K562 (cell line): ENCODE results near the gene BRF1. TPM values are rescaled to one million over a fixed set of nuclear protein-coding genes. Genes with fewer than 3 reads are reported as not detected.

Experiments used
- ATAC-seq: fragments of 200-7000 bp; cut with Tn5 transposase; 3 replicates; pipeline ENCODE4 v1.9.1; 2020; ENCODE audit warnings: moderate library complexity
- Bru-seq: library from RNA; stranded (reverse); fragments of 400-500 nt; gene quantifications from one replicate; lab custom pipeline; 2021; lab: Mats Ljungman, UMichigan
- BruChase-seq, 2 experiments: library from RNA; stranded (reverse); fragments of 400-500 nt; gene quantifications; one replicate each; lab custom pipeline; 2021; lab: Mats Ljungman, UMichigan
- BruUV-seq: library from RNA; stranded (reverse); fragments of 400-500 nt; replicated peaks from 2 replicates; lab custom pipeline; 2021; lab: Mats Ljungman, UMichigan
- CTCF ChIA-PET: fragments of 300-600 bp; formaldehyde crosslinking; extraction: SDS; loops from one replicate; lab custom pipeline; 2021; ENCODE audit warnings: low intra/inter-chr PET ratio; lab: Yijun Ruan, JAX
- POLR2A ChIA-PET: fragments of 300-600, 350-650 bp; sonication (Branson Sonifier 250); formaldehyde crosslinking; extraction: SDS; loops from one replicate; lab custom pipeline; 2021; ENCODE audit warnings: antibody characterized with exemption, inconsistent platforms; lab: Yijun Ruan, JAX
- DNase-seq, 4 experiments: peaks; one replicate each; pipeline versions ENCODE4 v3.0.0 to v3.0.0-alpha.2; 2011 to 2018; ENCODE audit warnings: low spot score in 3 of 4, mixed read lengths in 3 of 4; ENCODE audit errors: extremely low read depth in 1 of 4
- FAIRE-seq: peaks from 2 replicates; lab custom pipeline; 2011; peaks lifted over from hg19 to GRCh38; lab: Jason Lieb, UNC
- H2AFZ ChIP-seq: 2 replicates; pipeline ENCODE4 v1.6.0; 2011; ENCODE audit warnings: low read depth, low read length, control low read depth, inconsistent platforms
- H3K27ac ChIP-seq: fragments of 200-600 bp; 3 replicates; pipeline ENCODE4 v1.8.0; 2011; ENCODE audit warnings: low read depth, mild to moderate bottlenecking, control low read depth, inconsistent platforms, low read length, moderate library complexity, mixed read lengths; ENCODE audit errors: extremely low read depth
- H3K27me3 ChIP-seq, 2 experiments: fragments of 300-600 bp in 1 of 2; 2 replicates in 1 of 2; 3 replicates in 1 of 2; pipeline versions ENCODE4 v1.6.0 to v1.8.0; 2011; ENCODE audit warnings: inconsistent platforms in 2 of 2, low read length in 2 of 2, mild to moderate bottlenecking in 1 of 2, mixed read lengths in 1 of 2, moderate library complexity in 1 of 2; ENCODE audit not compliant: control insufficient read depth in 2 of 2, insufficient read depth in 2 of 2
- H3K36me3 ChIP-seq: fragments of 300-600 bp; 3 replicates; pipeline ENCODE4 v1.8.0; 2011; ENCODE audit warnings: mild to moderate bottlenecking, low read length, inconsistent platforms; ENCODE audit not compliant: control insufficient read depth, insufficient read depth
- H3K4me1 ChIP-seq, 2 experiments: fragments of 200-600 bp in 1 of 2; replicated peaks in 1 of 2; 2 replicates in 1 of 2; 3 replicates in 1 of 2; pipeline versions ENCODE4 v1.5.1 to v1.8.0; 2011; ENCODE audit warnings: inconsistent platforms in 2 of 2, low read length in 2 of 2, mild to moderate bottlenecking in 1 of 2, mixed read lengths in 1 of 2, moderate library complexity in 1 of 2; ENCODE audit not compliant: control insufficient read depth in 2 of 2, insufficient read depth in 2 of 2
- H3K4me2 ChIP-seq: 2 replicates; pipeline ENCODE4 v1.6.1; 2011; ENCODE audit warnings: low read length, control low read depth, inconsistent platforms, mixed read lengths; ENCODE audit not compliant: insufficient read depth
- H3K4me3 ChIP-seq: fragments of 200-600 bp; sonication (generic), shearing (Covaris generic); 2 replicates; pipeline ENCODE4 v1.5.1; 2016; ENCODE audit warnings: control low read depth, inconsistent platforms
- H3K79me2 ChIP-seq: fragments of 200-600 bp; 3 replicates; pipeline ENCODE4 v1.8.0; 2011; ENCODE audit warnings: low read length, inconsistent platforms; ENCODE audit not compliant: control insufficient read depth, insufficient read depth
- H3K9ac ChIP-seq, 2 experiments: 2 replicates each; pipeline versions ENCODE4 v1.6.0 to v1.6.1; 2011; ENCODE audit warnings: low read depth in 2 of 2, low read length in 2 of 2, control low read depth in 1 of 2, inconsistent platforms in 1 of 2, mild to moderate bottlenecking in 1 of 2, mixed read lengths in 1 of 2; ENCODE audit not compliant: insufficient read depth in 1 of 2
- H3K9me1 ChIP-seq: one replicate; pipeline ENCODE4 v1.6.0; 2011; ENCODE audit warnings: inconsistent platforms, mild to moderate bottlenecking, low read length, moderate library complexity; ENCODE audit not compliant: control insufficient read depth, insufficient read depth
- H3K9me3 ChIP-seq: replicated peaks from 2 replicates; pipeline ENCODE4 v1.5.1; 2011; ENCODE audit warnings: low read depth, low read length, inconsistent platforms; ENCODE audit not compliant: control insufficient read depth, insufficient read depth
- H4K20me1 ChIP-seq: replicated peaks from 2 replicates; pipeline ENCODE4 v1.6.1; 2011; ENCODE audit warnings: low read length, inconsistent platforms, mixed read lengths; ENCODE audit not compliant: control insufficient read depth, insufficient read depth
- CBX3 ChIP-seq, 2 experiments: IDR thresholded peaks; 1 replicate in 1 of 2; 2 replicates in 1 of 2; pipeline ENCODE4 v1.6.1; 2012; ENCODE audit warnings: inconsistent platforms in 2 of 2, low read length in 2 of 2, borderline replicate concordance in 1 of 2, control low read depth in 1 of 2
- CREB3L1 ChIP-seq: fragments of 450-650 bp; IDR thresholded peaks from 2 replicates; pipeline ENCODE4 v1.6.1; 2014; ENCODE audit warnings: low read depth, mild to moderate bottlenecking, moderate library complexity, borderline replicate concordance
- L3MBTL2 ChIP-seq: fragments of 450-650 bp; IDR thresholded peaks from 2 replicates; pipeline ENCODE4 v1.6.1; 2016; ENCODE audit warnings: mild to moderate bottlenecking, moderate library complexity
- MCM5 ChIP-seq: fragments of 450-650 bp; IDR thresholded peaks from 2 replicates; pipeline ENCODE4 v1.6.1; 2016; ENCODE audit warnings: low read depth
- POLR2G ChIP-seq: fragments of 200-400 bp; formaldehyde crosslinking; IDR thresholded peaks from 2 replicates; pipeline ENCODE4 v1.6.1; 2017; ENCODE audit warnings: low read depth, mild to moderate bottlenecking, antibody characterized with exemption, low read length, moderate library complexity
- RBM34 ChIP-seq: fragments of 200-400 bp; formaldehyde crosslinking; IDR thresholded peaks from 2 replicates; pipeline ENCODE4 v1.6.1; 2018; ENCODE audit warnings: low read length, borderline replicate concordance; ENCODE audit not compliant: insufficient read depth
- SIN3B ChIP-seq: fragments of 450-650 bp; IDR thresholded peaks from 2 replicates; pipeline ENCODE4 v1.6.1; 2017; ENCODE audit warnings: low read depth, mild to moderate bottlenecking, moderate library complexity
- ZBTB17 ChIP-seq: fragments of 450-650 bp; formaldehyde crosslinking; IDR thresholded peaks from 2 replicates; pipeline ENCODE4 v1.4.0; 2020; ENCODE audit warnings: mild to moderate bottlenecking
- ZC3H11A ChIP-seq: IDR thresholded peaks from 2 replicates; pipeline ENCODE4 v1.6.1; 2012; ENCODE audit warnings: low read depth, low read length, improper control_type of control experiment
- ZNF263 ChIP-seq: sonication (generic); formaldehyde crosslinking; IDR thresholded peaks from 2 replicates; pipeline ENCODE4 v1.8.0; 2022; ENCODE audit warnings: mild to moderate bottlenecking, missing genetic modification reagents, borderline replicate concordance
- ZNF449 ChIP-seq: fragments of 250-450 bp; sonication (Bioruptor Pico); IDR thresholded peaks from 2 replicates; pipeline ENCODE4 v1.8.0; 2022; ENCODE audit warnings: moderate library complexity, mild to moderate bottlenecking, inconsistent platforms
- WGBS: fragments of 100-300 bp; shearing (Covaris generic); methylation state at CpG from one replicate; pipeline ENCODE4 v1.1.6; 2016; ENCODE audit warnings: low coverage, mixed read lengths; ENCODE audit not compliant: insufficient coverage; ENCODE audit errors: missing lambda C conversion rate; 5-methylcytosine and 5-hydroxymethylcytosine counted together
- in situ Hi-C: fragments of 300-500 bp; cut with MboI; formaldehyde crosslinking; loops from 4 replicates; pipeline ENCODE4 v1.15.0; 2018; ENCODE audit warnings: inconsistent platforms, mixed read lengths
- intact Hi-C: fragments of 100-400 bp; cut with micrococcal nuclease; formaldehyde crosslinking; loops from 2 replicates; pipeline ENCODE4 v1.14.2; 2022
- long read RNA-seq, 3 experiments: library from polyadenylated mRNA in 2 of 3; library from RNA in 1 of 3; unstranded in 2 of 3; stranded (forward) in 1 of 3; transcript quantifications; one replicate each; pipeline ENCODE4 v2.0.0, GENCODE V29; 2019 to 2022
- polyA minus RNA-seq, 3 experiments: library from RNA; depleted of rRNA, polyadenylated mRNA; stranded (reverse); fragments of >200 nt; gene quantifications; 2 replicates each; pipeline ENCODE4 v1.2.3, GENCODE V29; 2011
- polyA plus RNA-seq, 8 experiments: library from polyadenylated mRNA; depleted of rRNA in 4 of 8; stranded (reverse) in 5 of 8; unstranded in 3 of 8; fragments of >200 nt; fragmentation: Nextera tagmentation in 2 of 8; fragmentation: Illumina TruSeq in 1 of 8; extraction: Ambion mirVana in 2 of 8; extraction: Trizol in 1 of 8; gene quantifications; 2 replicates each; pipeline versions ENCODE4 v1.2.1 to v1.2.3, GENCODE V29; 2011 to 2014; ENCODE audit warnings: inconsistent platforms in 1 of 8, missing spikeins in 1 of 8
- total RNA-seq, 7 experiments: library from RNA; depleted of rRNA in 6 of 7; stranded (reverse); fragments of >200 nt in 6 of 7; fragmentation: Illumina TruSeq in 2 of 7; extraction: Trizol in 2 of 7; gene quantifications; 2 replicates each; pipeline versions ENCODE4 v1.2.1 to v1.2.3, GENCODE V29; 2011 to 2021; ENCODE audit warnings: low replicate concordance in 1 of 7

The BRF1 gene
- 71.0 and 136 TPM in 2 replicates for total RNA-seq (2011; cell fraction: chromatin; rRNA removed; ENCODE audit: low replicate concordance)
- total RNA-seq (2011; cell fraction: nucleolus; rRNA removed): 63.5 and 70.5 TPM in 2 replicates
- 45.0 and 51.4 TPM in 2 replicates for total RNA-seq (2011; cell fraction: nucleoplasm; rRNA removed)
- total RNA-seq (2014; rRNA removed) (24.6 and 24.9 TPM in 2 replicates), total RNA-seq (2014; rRNA removed; fragmentation: Illumina TruSeq; extraction: Trizol) (6.9 and 9.3 TPM in 2 replicates), total RNA-seq (2015; rRNA removed; fragmentation: Illumina TruSeq; extraction: Trizol) (12.5 and 12.7 TPM in 2 replicates), total RNA-seq (2021) (22.5 and 22.6 TPM in 2 replicates), polyA plus RNA-seq (2011; rRNA removed) (3.6 and 5.6 TPM in 2 replicates), polyA plus RNA-seq (2014; fragmentation: Illumina TruSeq; extraction: Trizol) (8.2 and 10.5 TPM in 2 replicates), polyA plus RNA-seq (2014; fragmentation: Nextera tagmentation; extraction: Ambion mirVana) (under 1 TPM; 0.14 to 0.17 TPM), polyA plus RNA-seq (2014; rRNA removed) (12.8 and 14.6 TPM in 2 replicates), polyA minus RNA-seq (2011; rRNA and poly(A)+ RNA removed) (5.2 and 6.5 TPM in 2 replicates), Bru-seq, nascent RNA (percentile 57 among the genes with signal in this experiment), BruChase-seq, experiment 1, labeled RNA remaining after a 2-hour chase (percentile 59 among the genes with signal in this experiment), BruChase-seq, experiment 2, labeled RNA remaining after a 6-hour chase (percentile 65 among the genes with signal in this experiment)
- 3.3 and 6.4 TPM in 2 replicates for polyA plus RNA-seq (2011; cell fraction: cytosol; rRNA removed)
- polyA plus RNA-seq (2011; cell fraction: nucleus; rRNA removed): 25.8 and 37.9 TPM in 2 replicates
- 14.4 and 14.8 TPM in 2 replicates for polyA plus RNA-seq (2012)
- polyA minus RNA-seq (2011; cell fraction: cytosol; rRNA and poly(A)+ RNA removed): 6.4 and 8.4 TPM in 2 replicates
- 20.3 and 25.3 TPM in 2 replicates for polyA minus RNA-seq (2011; cell fraction: nucleus; rRNA and poly(A)+ RNA removed)
- long read RNA-seq, experiment 1, partial matches to known transcripts: 24 of 39 reads
- long read RNA-seq, experiment 1, other reads (novel, unspliced or antisense): 10 of 39 reads
- long read RNA-seq, experiment 2, partial matches to known transcripts: 23 of 35 reads
- long read RNA-seq, experiment 2, other reads (novel, unspliced or antisense): 8 of 35 reads
- long read RNA-seq, experiment 3, partial matches to known transcripts: 2 of 6 reads
- long read RNA-seq, experiment 3, other reads (novel, unspliced or antisense): 4 of 6 reads

- peak within 1 kb of the TSS; percentile 90 for H3K4me2 ChIP-seq
- peak; percentile 90 for ATAC-seq
- TF ChIP-seq ZNF263 (CRISPR knock-in tag): no peak
- 0 out of 2 replicates have a peak, but pooled peaks have one; percentile 33 for TF ChIP-seq RBM34
- TF ChIP-seq POLR2G: peak; percentile 90
- TF ChIP-seq ZBTB17 (CRISPR knock-in tag): 0 out of 2 replicates have a peak, but pooled peaks have one; percentile 51
- TF ChIP-seq MCM5: no peak
- peak; percentile 68 for TF ChIP-seq SIN3B
- no peak for TF ChIP-seq ZNF449 (CRISPR knock-in tag)
- TF ChIP-seq CBX3 (IDR thresholded peaks at IDR 0.05; ENCODE audit: borderline replicate concordance in 1 of 2, low read length in 2 of 2): 0 out of 3 replicates have a peak, but pooled peaks of 1 of the 2 experiments have one; percentile 9
- TF ChIP-seq CREB3L1: peak; percentile 72; the same call in 1 of the 2 replicates
- no peak for TF ChIP-seq ZC3H11A
- TF ChIP-seq L3MBTL2: peak; percentile 65
Observed at GRCh38 chr14:105300542-105301102, at the start of gene BRF1. TSS of gene BRF1 (minus strand) at chr14:105301001. CDS start at chr14:105300629, 372 bp downstream.

More at GRCh38 chr14:105300542-105301102, at the start of gene BRF1:
- peak within 1 kb of the TSS; percentile 82 to 98 for H3K9ac ChIP-seq
- CTCF ChIA-PET: no interaction called here
- no TSS peak for BruUV-seq
- H3K9me1 ChIP-seq: no peaks in the 10 kb centered on the region
- peak within 1 kb of the TSS; percentile 94 for H2AFZ ChIP-seq
- H3K9me3 ChIP-seq: peaks cover 2% of the 10 kb centered on the region; the same call in 1 of the 2 replicates
- H3K79me2 ChIP-seq: peaks cover 39% of the 10 kb centered on the region
- DNase-seq (peak; percentile 87 to 91 (median 89)), FAIRE-seq (no peak)
- H3K27me3 ChIP-seq: no peaks in the 10 kb centered on the region
- POLR2A ChIA-PET: interaction anchor here (0.6 to 1.6 kb wide), 7 partner anchors 9 to 180 kb away, joined by 3 to 8 read pairs (median 4); partner anchors contain the start of gene JAG2
- peaks cover 4 to 26% of the 10 kb centered on the region in 2 experiments; a peak in 4 of 5 replicates for H3K4me1 ChIP-seq
- H3K36me3 ChIP-seq: no peaks in the 10 kb centered on the region
- WGBS: under 1% methylated on average over 33 of the region's 90 CpGs
- H4K20me1 ChIP-seq: no peaks in the 10 kb centered on the region
- intact Hi-C loops (loop anchor here (2.0 kb wide), 1 partner anchor 190 kb away; the partner anchor contains the start of gene TEDC1), in situ Hi-C loops (no loop called here)
- H3K27ac ChIP-seq: peak within 1 kb of the TSS; percentile 91
- H3K4me3 ChIP-seq: peak within 1 kb of the TSS; percentile 83
